Motor neuron (in vitro differentiated cells): Measurements from ENCODE around the gene NANOGP8. TPM values are rescaled to one million over a fixed set of nuclear protein-coding genes. Genes with fewer than 3 reads are reported as not detected.

Experiments used
- ATAC-seq, 8 experiments: fragments of 200-7000 bp; cut with Tn5 transposase; replicated peaks in 6 of 8; 2 replicates each; pipeline ENCODE4 v1.8.0; 2021; ENCODE audit warnings: mild to moderate bottlenecking in 8 of 8, moderate library complexity in 8 of 8
- H3K27ac ChIP-seq, 2 donors: fragments of 250-450 bp; sonication (Bioruptor Pico); 2 replicates each; pipeline ENCODE4 v1.9.0; 2021; ENCODE audit warnings: antibody characterized with exemption in 2 of 2, mild to moderate bottlenecking in 2 of 2, moderate library complexity in 1 of 2
- H3K4me1 ChIP-seq, 2 donors: fragments of 250-450 bp; sonication (Bioruptor Pico); replicated peaks in 1 of 2; 2 replicates each; pipeline ENCODE4 v1.6.1; 2021; ENCODE audit warnings: antibody characterized with exemption in 2 of 2, mild to moderate bottlenecking in 2 of 2, moderate library complexity in 1 of 2
- H3K4me3 ChIP-seq, 5 donors: fragments of 250-450 bp; sonication (Bioruptor Pico); 2 replicates each; pipeline ENCODE4 v1.9.0; 2021; ENCODE audit warnings: antibody characterized with exemption in 5 of 5, mild to moderate bottlenecking in 5 of 5, moderate library complexity in 4 of 5
- WGBS, 10 experiments: fragments of 450-650 bp; shearing (Covaris generic); methylation state at CpG; one replicate each; pipeline ENCODE4 v1.0.0; 2022; 5-methylcytosine and 5-hydroxymethylcytosine counted together
- in situ Hi-C, 9 experiments: fragments of 400-800 bp; cut with MboI; loops; one replicate each; pipeline ENCODE4 v1.15.0; 2021; ENCODE audit warnings: low sequenced_read_pairs in 9 of 9, low pct_unique_long_range_greater_than_20kb in 2 of 9; ENCODE audit not compliant: unreplicated experiment in 9 of 9
- total RNA-seq, 8 experiments: library from RNA; unstranded; fragments of 300-600 nt; gene quantifications; 2 replicates each; pipeline versions ENCODE4 v1.2.3 to v1.2.4, GENCODE V29; 2022

Gene NANOGP8
- total RNA-seq, 8 experiments from 2014 or later, result 0.87 to 1.1 (median 0.97) TPM; not detected in 4

DNA sequence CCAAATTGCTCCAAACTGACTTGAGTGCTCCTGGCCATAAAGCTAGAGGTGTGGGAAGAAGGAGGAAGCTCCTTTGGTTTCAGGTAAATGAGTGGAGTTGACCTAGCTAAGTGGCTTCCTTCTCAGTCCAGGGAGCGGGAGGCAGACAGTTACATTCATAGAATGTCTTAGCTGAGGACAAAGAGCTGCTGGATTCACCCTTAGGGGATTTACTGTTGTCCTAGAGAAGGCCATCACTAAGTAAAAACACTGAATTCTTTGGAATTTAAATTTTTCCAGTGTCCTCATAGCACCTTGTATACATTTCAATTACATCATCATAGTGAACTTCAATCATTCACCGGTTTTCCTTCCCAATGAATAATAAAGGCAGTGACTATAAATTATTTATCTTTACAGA lies 27.3 kb upstream of the NANOGP8 start:
- in situ Hi-C loops, result no loop called here

DNA sequence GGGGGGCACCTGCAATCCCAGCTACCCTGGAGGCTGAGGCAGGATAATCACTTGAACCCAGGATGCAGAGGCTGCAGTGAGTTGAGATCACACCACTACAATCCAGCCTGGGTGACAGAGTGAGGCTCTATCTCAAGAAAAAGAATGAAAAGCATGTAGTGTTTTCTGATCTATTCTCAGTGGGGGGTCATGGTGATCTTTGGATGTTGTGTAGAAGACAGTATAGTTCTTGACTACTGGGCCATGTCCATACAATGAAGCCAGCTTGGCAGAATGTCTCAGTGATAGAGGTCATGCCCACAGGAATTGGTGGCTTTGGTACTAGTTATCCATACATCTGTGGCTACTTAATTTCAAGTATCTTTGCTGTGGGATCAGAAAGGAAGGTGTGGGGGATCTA lies 26.8 kb upstream of the NANOGP8 start:
- ATAC-seq, result no peak
- H3K27ac ChIP-seq, result no peak overlapping the region
- no peak overlapping the region for H3K4me3 ChIP-seq
- H3K4me1 ChIP-seq, result peaks cover 10 to 47% of the 10 kb centered on the region in 2 donors
- in situ Hi-C loops, result no loop called here

More for the DNA sequence above, 27.3 kb upstream of the NANOGP8 start:
- Histone ChIP-seq H3K4me1 (peaks cover 10 to 50% of the 10 kb centered on the region in 2 donors), H3K27ac (no peak overlapping the region), H3K4me3 (no peak overlapping the region)
- WGBS, 10 experiments, result 43 to 95% (median 81%) methylated on average over 1 to 2 of the region's 2 CpGs; no CpG with 5 or more reads in 2 of the 10 experiments
- ATAC-seq, result no peak

DNA sequence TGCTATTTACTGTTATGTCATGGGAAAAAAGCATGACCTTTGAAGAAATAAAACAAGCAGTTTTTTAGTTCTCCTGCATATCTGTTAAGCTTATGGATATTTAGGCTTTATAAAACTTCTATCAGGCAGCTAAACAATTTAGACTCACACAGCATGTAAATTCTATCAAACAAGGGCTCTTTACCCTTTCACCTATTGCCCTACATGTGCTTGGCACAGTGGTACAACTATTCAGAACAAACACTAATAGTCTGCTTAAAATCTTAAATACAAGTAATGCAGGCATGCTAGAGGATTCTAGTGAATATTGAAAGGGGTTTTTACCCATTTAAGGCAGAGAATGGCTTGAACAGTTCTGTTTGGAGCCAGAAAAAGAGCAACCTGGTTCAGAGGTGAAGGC lies 23.4 kb upstream of the NANOGP8 start:
- Histone ChIP-seq H3K27ac (no peak overlapping the region), H3K4me1 (peaks cover 9 to 51% of the 10 kb centered on the region in 2 donors), H3K4me3 (no peak overlapping the region)
- in situ Hi-C loops, result no loop called here
- no peak for ATAC-seq

DNA sequence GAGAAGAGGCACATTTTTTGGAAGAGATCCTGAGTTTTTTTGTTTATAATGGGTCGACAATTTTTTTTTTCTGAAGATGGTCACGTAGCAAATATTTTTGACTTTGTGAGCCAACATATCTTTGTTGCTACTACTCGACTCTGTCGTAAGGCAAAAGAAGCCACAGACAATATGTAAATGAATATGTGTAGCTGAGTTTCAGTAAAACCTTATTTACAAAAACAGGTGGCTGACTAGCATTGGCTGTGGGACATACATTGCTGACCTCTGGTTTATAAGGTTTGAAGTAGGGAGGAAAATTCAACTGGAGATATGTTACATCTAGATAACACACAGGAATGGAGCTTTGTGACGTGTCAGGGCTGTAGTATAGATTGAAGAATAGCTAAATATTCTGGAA lies 22.5 kb upstream of the NANOGP8 start:
- Histone ChIP-seq H3K27ac (no peak overlapping the region), H3K4me3 (no peak overlapping the region), H3K4me1 (peaks cover 12 to 52% of the 10 kb centered on the region in 2 donors)
- WGBS, 10 experiments, result 52 to 100% (median 90%) methylated on average over 2 to 5 of the region's 5 CpGs
- in situ Hi-C loops, result no loop called here
- ATAC-seq, result no peak

DNA sequence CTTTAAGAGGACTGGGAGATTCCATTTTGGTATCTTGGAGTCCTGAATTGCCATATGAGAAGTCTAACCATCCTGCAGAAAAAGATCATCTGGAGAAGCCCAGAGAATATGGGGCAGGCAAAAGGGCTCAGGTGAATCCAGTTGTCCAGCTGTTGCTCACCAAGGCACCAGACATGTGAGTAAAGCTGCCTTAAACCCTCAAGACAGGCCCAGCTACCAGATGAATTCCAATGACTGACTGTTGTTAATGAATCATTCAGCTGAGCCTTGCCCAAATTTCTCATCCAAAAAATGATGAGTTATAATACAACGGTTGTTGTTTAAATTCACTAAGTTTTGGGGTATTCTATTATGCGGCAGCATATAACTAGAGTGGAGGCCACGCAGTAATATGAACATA lies 22.0 kb upstream of the NANOGP8 start:
- 40 to 100% (median 95%) methylated on average over 1 to 3 of the region's 3 CpGs; no CpG with 5 or more reads in 3 of the 10 experiments for WGBS, 10 experiments
- in situ Hi-C loops, result no loop called here

DNA sequence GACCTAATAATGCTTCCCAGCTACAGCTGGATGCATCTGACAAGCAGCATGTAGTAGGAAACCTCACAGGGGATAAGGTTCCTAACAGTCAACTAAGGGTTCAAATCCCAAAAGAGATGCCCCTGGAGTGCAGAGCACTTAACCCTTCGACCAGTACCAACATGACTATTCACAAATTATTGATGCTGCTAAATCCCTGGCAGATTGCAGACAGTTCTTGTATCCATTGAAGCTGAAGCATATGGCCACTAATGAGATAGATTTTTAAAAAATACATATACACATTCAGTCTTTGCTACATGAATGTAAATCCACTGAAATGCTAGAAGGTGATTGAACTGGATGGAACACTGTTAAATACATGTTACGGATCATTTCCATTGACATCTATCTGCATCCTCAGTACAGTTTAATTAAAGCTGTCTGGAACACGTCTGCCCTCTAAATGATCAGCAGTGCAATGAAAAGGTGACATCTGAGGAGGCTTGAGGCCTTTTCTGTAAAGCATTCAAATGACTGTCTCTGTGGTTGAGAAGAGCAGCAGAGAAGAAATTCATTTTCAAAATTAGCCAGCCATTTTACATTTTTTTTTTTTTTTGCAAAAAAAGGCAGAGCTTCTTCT lies 19.5 kb upstream of the NANOGP8 start:
- Histone ChIP-seq H3K4me1 (peaks cover 9 to 41% of the 10 kb centered on the region in 2 donors), H3K4me3 (no peak overlapping the region), H3K27ac (peak overlapping the region in 1 of 2 donors; percentile 11)
- peak in 4 of 8 experiments; percentile 28 to 67 (median 48) for ATAC-seq
- WGBS, 10 experiments, result 43 to 100% (median 77%) methylated on average over 1 to 3 of the region's 3 CpGs; no CpG with 5 or more reads in 2 of the 10 experiments
- in situ Hi-C loops, result no loop called here

More for the DNA sequence above, 22.0 kb upstream of the NANOGP8 start:
- Histone ChIP-seq H3K27ac (no peak overlapping the region), H3K4me1 (peaks cover 12 to 49% of the 10 kb centered on the region in 2 donors), H3K4me3 (no peak overlapping the region)
- no peak for ATAC-seq

DNA sequence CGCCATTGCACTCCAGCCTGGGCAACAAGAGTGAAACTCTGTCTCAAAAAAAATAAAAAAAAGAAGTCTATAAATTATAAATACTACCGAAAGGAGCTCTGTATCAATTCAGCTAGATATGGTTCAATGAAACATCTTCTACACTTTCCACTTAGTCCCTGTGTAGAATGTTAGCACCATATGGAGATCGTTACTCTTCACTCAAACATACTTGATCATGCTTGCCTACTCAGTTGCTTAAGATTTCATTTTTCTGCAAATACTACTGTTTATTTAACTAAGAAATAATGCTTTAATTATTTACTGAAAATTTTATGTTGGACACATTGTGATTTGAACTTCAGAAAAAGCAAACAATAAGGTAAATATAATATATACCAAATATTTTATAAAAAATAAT lies 17.1 kb upstream of the NANOGP8 start:
- H3K27ac ChIP-seq, result no peak overlapping the region
- no peak overlapping the region for H3K4me3 ChIP-seq
- WGBS, 10 experiments, result 55 to 100% (median 83%) methylated on average over 1 to 3 of the region's 3 CpGs
- peaks cover 9 to 27% of the 10 kb centered on the region in 2 donors for H3K4me1 ChIP-seq
- no peak for ATAC-seq
- in situ Hi-C loops, result no loop called here

DNA sequence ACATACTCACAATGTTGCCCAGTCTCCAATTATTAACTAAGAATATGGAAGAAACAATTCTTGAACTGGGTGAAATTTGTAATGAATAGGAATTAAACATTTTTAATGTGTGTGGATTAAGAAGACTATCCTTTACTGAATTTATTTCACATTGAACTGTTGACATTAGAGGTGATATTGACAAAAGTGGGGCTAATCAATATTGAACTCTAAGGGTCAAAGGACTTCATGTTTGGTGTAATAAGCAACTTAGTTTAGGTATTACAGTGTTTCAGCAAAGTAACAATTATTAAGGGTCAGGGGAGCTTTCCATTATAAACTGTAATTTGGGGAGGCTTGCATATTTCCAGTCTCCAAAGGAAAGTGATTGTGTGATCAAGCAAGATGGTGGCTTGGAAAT lies 16.2 kb upstream of the NANOGP8 start:
- Histone ChIP-seq H3K27ac (no peak overlapping the region), H3K4me3 (no peak overlapping the region), H3K4me1 (peaks cover 9 to 27% of the 10 kb centered on the region in 2 donors)
- in situ Hi-C loops, result no loop called here
- ATAC-seq, result no peak

DNA sequence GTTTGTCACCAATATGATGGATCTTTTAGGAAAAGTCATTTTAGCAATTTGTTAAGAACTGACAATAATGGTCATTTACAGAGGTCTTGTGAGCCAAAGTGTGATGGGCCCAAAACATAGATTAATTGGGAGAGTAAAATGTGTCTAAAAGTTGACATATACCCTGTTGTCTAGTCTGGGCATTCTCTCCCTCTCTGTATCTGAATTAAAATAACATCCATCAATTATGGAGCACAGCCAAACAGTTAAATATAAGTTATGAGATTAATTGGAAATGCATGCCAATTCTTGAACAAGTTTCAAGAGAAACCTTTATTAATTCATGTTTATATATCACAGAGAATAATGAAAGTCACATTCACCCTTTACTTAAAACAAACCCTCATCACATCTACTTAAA lies 13.6 kb upstream of the NANOGP8 start:
- Histone ChIP-seq H3K4me3 (no peak overlapping the region), H3K27ac (no peak overlapping the region), H3K4me1 (peaks cover 9 to 10% of the 10 kb centered on the region in 2 donors)
- ATAC-seq, result no peak
- in situ Hi-C loops, result loop anchor here in 2 of 9 experiments (25.0 kb wide), 2 partner anchors 189 to 339 kb away; no protein-coding TSS in a partner anchor

DNA sequence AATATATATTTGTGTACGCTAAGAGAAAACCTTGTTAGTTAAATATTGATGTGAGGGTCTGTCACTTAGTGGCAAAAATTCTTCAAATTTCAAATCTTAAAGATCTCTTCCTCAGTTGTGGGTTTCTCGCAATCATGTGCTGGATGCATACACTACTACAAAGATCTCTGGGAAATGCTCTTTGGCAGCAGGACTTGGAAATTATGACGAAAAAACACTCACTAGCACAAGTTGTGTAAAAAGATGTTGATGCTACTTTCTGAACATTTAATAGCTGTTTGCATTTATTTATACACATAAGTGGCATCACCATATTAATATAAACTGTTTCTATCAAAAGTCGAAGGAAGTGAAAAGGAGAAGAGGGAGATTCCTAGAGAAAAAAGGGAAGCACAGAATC lies 10.8 kb upstream of the NANOGP8 start:
- H3K4me3 ChIP-seq, result no peak overlapping the region
- no peak for ATAC-seq
- in situ Hi-C loops, result loop anchor here in 2 of 9 experiments (25.0 kb wide), 2 partner anchors 191 to 341 kb away; no protein-coding TSS in a partner anchor
- WGBS, 10 experiments, result 24 to 100% (median 93%) methylated on average over 2 to 4 of the region's 4 CpGs; no CpG with 5 or more reads in 3 of the 10 experiments
- H3K27ac ChIP-seq, result no peak overlapping the region
- H3K4me1 ChIP-seq, result peaks cover 0 to 5% of the 10 kb centered on the region in 2 donors

DNA sequence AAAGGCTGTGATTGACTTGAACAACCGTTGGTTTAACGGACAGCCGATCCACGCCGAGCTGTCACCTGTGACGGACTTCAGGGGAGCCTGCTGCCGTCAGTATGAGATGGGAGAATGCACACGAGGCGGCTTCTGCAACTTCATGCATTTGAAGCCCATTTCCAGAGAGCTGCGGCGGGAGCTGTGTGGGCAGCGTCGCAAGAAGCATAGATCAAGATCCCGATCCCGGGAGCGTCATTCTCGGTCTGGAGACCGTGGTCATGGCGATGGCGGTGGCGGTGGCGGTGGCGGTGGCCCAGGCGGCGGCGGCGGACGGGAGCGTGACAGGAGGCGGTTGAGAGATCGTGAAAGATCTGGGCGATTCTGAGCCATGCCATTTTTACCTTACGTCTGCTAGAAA lies 7.8 kb upstream of the NANOGP8 start:
- Histone ChIP-seq H3K4me1 (peaks cover 2 to 5% of the 10 kb centered on the region in 2 donors), H3K27ac (no peak overlapping the region), H3K4me3 (no peak overlapping the region)
- no peak for ATAC-seq
- in situ Hi-C loops, result loop anchor here in 2 of 9 experiments (25.0 kb wide), 2 partner anchors 194 to 344 kb away; no protein-coding TSS in a partner anchor
- WGBS, 10 experiments, result 89 to 100% (median 91%) methylated on average over 4 to 9 of the region's 33 CpGs; no CpG with 5 or more reads in 7 of the 10 experiments

DNA sequence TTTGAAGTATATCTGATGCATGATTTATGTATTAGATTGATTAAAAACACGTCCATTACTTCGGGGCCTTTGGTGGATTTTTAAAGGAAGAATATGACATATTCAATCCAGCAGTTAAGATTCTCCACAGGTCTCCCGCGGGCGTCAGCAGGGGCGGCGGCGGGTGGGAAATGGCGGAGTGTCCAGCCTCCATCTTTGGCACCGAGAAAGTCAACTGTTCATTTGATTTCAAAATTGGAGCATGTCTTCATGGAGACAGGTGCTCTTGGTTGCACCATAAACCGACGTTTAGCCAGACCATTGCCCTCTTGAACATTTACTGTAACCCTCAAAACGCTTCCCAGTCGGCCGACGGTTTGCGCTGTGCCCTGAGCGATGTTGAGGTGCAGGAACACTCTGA lies 7.2 kb upstream of the NANOGP8 start:
- in situ Hi-C loops, result loop anchor here in 2 of 9 experiments (25.0 kb wide), 2 partner anchors 195 to 345 kb away; no protein-coding TSS in a partner anchor
- WGBS, 10 experiments, result 87 to 100% (median 100%) methylated on average over 2 to 17 of the region's 18 CpGs; no CpG with 5 or more reads in 1 of the 10 experiments
- Histone ChIP-seq H3K4me1 (peaks cover 2 to 5% of the 10 kb centered on the region in 2 donors), H3K4me3 (no peak overlapping the region), H3K27ac (no peak overlapping the region)
- ATAC-seq, result no peak

DNA sequence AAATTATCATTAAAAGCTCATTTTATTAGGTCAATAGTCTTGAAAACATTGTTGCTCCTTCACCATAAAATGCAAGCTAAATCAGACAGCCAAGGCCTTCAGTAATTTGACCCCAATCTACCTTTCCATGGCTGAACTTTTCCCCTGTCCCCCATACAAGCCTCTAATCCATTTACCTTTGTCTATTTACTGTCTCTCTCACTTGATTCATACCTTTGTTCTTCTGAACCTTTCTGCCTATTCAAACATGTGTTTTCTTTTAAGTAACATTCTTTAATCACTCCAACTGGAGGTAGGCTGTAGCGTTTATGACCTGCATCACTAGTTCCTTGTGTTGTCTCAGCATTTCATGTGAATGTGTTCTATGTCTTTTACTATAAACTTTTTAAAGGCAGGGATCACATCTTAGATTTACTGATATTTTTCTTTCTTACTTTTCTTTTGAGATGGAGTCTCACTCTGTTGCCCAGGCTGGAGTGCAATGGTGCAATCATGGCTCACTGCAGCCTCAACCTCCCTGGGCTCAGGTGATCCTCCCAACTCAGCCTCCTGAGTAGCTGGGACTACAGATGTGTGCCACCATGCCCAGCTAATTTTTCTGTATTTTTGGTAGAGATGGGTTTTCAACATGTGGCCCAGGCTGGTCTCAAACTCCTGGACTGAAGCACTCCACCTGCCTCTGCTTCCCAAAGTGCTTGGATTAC lies 5.2 kb upstream of the NANOGP8 start:
- Histone ChIP-seq H3K4me3 (no peak overlapping the region), H3K4me1 (peaks cover 2 to 5% of the 10 kb centered on the region in 2 donors), H3K27ac (no peak overlapping the region)
- in situ Hi-C loops, result loop anchor here in 2 of 9 experiments (25.0 kb wide), 2 partner anchors 197 to 347 kb away; no protein-coding TSS in a partner anchor
- ATAC-seq, result no peak
- WGBS, 10 experiments, result 83 to 100% (median 94%) methylated on average over 1 of the region's 1 CpG; no CpG with 5 or more reads in 4 of the 10 experiments
